Type B pancreatic cell (in vitro differentiated cells): ENCODE measurements around the gene LRFN5. TPM values are rescaled to one million over a fixed set of nuclear protein-coding genes. Genes with fewer than 3 reads are reported as not detected.

ENCODE experiments used
- DNase-seq: peaks from one replicate; pipeline ENCODE4 v3.0.0; 2021; ENCODE audit warnings: mixed read lengths; ENCODE audit not compliant: unreplicated experiment; ENCODE audit errors: extremely low spot score
- H3K27ac Mint-ChIP-seq: 2 replicates; pipeline ENCODE4 v1.8.0; 2021; ENCODE audit warnings: mild to moderate bottlenecking, mixed read lengths
- H3K27me3 Mint-ChIP-seq: 2 replicates; pipeline ENCODE4 v1.8.0; 2021; ENCODE audit warnings: mixed read lengths
- H3K36me3 Mint-ChIP-seq: 2 replicates; pipeline ENCODE4 v1.8.0; 2021; ENCODE audit warnings: mixed read lengths
- H3K4me1 Mint-ChIP-seq: one replicate; pipeline ENCODE4 v1.8.0; 2021; ENCODE audit warnings: mixed read lengths; ENCODE audit not compliant: unreplicated experiment
- H3K4me3 Mint-ChIP-seq: 2 replicates; pipeline ENCODE4 v1.8.0; 2021; ENCODE audit warnings: mild to moderate bottlenecking, mixed read lengths
- H3K9me3 Mint-ChIP-seq: 2 replicates; pipeline ENCODE4 v1.8.0; 2021; ENCODE audit warnings: mixed read lengths
- total RNA-seq: library from RNA; stranded (reverse); gene quantifications from 2 replicates; pipeline ENCODE4 v1.2.1, GENCODE V29; 2021; ENCODE audit warnings: low replicate concordance
- TF ChIP-seq, protein P1 (sequence below): fragments of 200-600 bp; sonication (generic); conservative IDR thresholded peaks from 2 replicates; pipeline ENCODE4 v1.5.0; 2021; ENCODE audit warnings: antibody characterized with exemption, mild to moderate bottlenecking

The LRFN5 gene
- total RNA-seq, 1 donor from 2014 or later = 4.6 TPM

DNA sequence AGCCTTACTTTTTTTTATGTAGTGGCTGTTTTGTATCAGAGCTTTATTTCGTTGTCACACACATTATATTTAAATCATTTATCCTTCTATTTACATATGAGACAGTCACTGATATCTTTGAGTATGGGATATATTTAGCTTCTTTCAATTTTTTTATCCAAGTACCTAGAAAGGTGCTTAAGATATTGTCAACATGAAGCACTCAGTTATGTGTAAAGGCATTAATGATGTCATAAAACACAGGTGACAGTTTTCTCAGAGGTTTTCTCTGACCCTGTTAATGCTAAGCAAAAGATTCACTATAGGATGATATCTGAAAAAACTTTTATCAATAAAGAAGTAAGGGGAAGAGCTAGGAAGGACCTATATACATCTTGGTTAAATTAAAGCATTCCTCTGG is 23.2 kb downstream of the LRFN5 start:
- H3K27ac Mint-ChIP-seq = no peak overlapping the region
- no peaks in the 10 kb centered on the region for H3K27me3 Mint-ChIP-seq
- no peaks in the 10 kb centered on the region for H3K4me1 Mint-ChIP-seq
- no peak overlapping the region for H3K4me3 Mint-ChIP-seq
- DNase-seq = no peak
- no peaks in the 10 kb centered on the region for H3K9me3 Mint-ChIP-seq
- H3K36me3 Mint-ChIP-seq = no peaks in the 10 kb centered on the region
- TF ChIP-seq, protein P1, sequence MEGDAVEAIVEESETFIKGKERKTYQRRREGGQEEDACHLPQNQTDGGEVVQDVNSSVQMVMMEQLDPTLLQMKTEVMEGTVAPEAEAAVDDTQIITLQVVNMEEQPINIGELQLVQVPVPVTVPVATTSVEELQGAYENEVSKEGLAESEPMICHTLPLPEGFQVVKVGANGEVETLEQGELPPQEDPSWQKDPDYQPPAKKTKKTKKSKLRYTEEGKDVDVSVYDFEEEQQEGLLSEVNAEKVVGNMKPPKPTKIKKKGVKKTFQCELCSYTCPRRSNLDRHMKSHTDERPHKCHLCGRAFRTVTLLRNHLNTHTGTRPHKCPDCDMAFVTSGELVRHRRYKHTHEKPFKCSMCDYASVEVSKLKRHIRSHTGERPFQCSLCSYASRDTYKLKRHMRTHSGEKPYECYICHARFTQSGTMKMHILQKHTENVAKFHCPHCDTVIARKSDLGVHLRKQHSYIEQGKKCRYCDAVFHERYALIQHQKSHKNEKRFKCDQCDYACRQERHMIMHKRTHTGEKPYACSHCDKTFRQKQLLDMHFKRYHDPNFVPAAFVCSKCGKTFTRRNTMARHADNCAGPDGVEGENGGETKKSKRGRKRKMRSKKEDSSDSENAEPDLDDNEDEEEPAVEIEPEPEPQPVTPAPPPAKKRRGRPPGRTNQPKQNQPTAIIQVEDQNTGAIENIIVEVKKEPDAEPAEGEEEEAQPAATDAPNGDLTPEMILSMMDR = no peak

DNA sequence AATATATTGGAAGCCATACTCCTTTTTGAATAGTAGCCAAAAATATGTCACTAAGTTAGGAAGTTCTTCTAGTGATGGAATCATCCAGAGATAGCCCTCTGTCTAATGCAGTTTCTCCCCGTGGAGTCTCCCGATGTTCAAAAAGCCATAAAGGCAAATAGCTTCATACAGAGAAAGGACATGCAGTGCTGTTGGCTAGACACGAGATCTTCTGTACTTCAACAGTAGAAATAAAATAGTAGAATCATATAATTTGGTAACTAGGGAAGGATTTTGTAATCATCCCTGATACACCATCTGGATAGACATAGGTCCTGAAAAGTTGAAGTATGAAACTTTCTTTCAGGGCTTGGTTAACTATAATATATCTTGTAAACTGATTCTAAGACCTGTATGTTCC is 27.6 kb downstream of the LRFN5 start:
- Mint-ChIP-seq H3K36me3 (no peaks in the 10 kb centered on the region), H3K27me3 (no peaks in the 10 kb centered on the region), H3K4me1 (no peaks in the 10 kb centered on the region), H3K4me3 (no peak overlapping the region), H3K27ac (no peak overlapping the region), H3K9me3 (no peaks in the 10 kb centered on the region)
- DNase-seq = no peak
- TF ChIP-seq, protein P1 = no peak

DNA sequence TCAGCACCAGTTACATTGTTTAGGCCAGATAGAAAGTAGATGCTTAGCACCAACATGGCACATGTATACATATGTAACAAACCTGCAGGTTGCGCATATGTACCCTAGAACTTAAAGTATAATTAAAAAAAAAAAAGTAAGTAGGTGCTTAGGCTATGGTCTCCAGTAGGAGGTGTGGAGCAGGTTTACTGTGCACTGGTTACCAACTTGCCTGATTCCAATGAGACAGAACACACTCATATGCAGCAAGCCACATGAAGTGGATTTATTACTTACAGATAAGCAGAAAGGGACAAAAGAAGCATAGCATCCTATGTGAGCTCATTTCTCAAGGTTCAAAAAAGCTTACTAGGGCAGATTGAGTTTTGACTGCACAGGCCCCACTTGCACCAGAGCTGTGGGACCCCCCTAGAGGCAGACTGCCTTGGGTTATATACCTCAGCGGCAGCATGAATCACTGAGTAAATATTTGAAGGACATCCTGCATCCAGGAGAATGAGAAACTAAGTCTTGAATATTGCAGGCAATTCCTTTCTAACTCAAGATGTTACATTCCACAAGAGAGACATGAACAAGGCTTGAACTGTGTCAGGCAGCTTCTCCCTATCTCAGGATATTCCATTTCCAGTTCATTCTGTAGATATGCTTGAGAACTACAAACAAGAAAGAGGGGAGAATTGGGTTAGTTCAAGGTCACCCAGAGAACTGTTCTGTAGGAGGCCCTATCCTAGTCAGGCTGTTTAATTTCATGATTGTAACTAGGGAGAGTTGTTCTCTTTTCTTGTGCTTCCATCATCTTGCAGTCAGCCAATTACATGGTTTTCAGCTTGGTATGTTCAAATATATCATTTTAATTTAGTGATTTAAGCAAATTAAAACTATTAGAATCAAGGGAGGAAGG is 30.1 kb downstream of the LRFN5 start:
- Mint-ChIP-seq H3K27me3 (no peaks in the 10 kb centered on the region), H3K4me3 (no peak overlapping the region), H3K36me3 (no peaks in the 10 kb centered on the region), H3K27ac (no peak overlapping the region), H3K9me3 (no peaks in the 10 kb centered on the region), H3K4me1 (no peaks in the 10 kb centered on the region)
- TF ChIP-seq, protein P1 = no peak
- no peak for DNase-seq

DNA sequence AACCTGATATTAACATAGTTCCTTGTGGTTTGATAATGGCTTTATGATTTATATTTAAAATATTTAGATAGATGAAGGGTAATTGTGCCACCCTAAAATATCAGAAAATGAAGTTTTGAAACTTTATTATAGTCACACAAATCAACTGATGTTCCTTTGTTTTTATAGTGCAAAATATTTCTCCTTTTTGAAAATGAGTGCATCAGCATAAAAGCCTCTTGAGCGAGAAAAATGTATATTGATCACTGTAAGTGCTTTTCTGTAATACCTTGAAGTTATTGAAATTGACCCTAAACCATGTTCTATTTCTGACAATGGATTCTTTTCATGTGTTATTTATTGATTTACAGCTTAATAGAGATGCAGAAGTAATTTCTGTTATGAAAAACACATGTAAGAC is 35.0 kb downstream of the LRFN5 start:
- Mint-ChIP-seq H3K27ac (no peak overlapping the region), H3K9me3 (no peaks in the 10 kb centered on the region), H3K4me3 (no peak overlapping the region), H3K27me3 (no peaks in the 10 kb centered on the region), H3K4me1 (no peaks in the 10 kb centered on the region), H3K36me3 (no peaks in the 10 kb centered on the region)
- no peak for DNase-seq
- TF ChIP-seq, protein P1 = no peak

DNA sequence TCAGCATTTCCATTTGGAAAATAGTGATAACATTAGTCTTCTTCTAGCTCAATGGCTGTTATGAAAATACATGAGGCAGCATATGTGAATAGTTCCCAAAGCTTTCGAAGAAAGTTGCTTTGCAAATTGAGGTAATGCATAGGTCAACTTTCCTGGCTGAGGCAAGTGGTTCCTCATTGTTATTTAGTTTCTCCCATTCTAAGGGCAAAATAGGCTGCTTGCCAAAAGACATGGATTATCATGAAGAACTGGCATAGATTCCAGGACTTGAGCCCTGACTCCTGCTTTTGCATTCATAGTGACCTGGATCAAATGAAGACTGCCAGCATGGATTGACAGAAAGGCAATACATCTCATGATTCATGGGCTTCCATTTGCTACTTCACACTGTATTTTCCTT is 35.7 kb downstream of the LRFN5 start:
- Mint-ChIP-seq H3K27me3 (no peaks in the 10 kb centered on the region), H3K9me3 (no peaks in the 10 kb centered on the region), H3K27ac (no peak overlapping the region), H3K4me3 (no peak overlapping the region), H3K36me3 (no peaks in the 10 kb centered on the region), H3K4me1 (no peaks in the 10 kb centered on the region)
- DNase-seq = no peak
- TF ChIP-seq, protein P1 = no peak
